ENCODE results near the gene BRI3BP.

Gene BRI3BP, protein sequence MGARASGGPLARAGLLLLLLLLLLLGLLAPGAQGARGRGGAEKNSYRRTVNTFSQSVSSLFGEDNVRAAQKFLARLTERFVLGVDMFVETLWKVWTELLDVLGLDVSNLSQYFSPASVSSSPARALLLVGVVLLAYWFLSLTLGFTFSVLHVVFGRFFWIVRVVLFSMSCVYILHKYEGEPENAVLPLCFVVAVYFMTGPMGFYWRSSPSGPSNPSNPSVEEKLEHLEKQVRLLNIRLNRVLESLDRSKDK
- 20.0 to 155 (median 94.5) reads per million in 17 experiments for total RNA-seq

DNA sequence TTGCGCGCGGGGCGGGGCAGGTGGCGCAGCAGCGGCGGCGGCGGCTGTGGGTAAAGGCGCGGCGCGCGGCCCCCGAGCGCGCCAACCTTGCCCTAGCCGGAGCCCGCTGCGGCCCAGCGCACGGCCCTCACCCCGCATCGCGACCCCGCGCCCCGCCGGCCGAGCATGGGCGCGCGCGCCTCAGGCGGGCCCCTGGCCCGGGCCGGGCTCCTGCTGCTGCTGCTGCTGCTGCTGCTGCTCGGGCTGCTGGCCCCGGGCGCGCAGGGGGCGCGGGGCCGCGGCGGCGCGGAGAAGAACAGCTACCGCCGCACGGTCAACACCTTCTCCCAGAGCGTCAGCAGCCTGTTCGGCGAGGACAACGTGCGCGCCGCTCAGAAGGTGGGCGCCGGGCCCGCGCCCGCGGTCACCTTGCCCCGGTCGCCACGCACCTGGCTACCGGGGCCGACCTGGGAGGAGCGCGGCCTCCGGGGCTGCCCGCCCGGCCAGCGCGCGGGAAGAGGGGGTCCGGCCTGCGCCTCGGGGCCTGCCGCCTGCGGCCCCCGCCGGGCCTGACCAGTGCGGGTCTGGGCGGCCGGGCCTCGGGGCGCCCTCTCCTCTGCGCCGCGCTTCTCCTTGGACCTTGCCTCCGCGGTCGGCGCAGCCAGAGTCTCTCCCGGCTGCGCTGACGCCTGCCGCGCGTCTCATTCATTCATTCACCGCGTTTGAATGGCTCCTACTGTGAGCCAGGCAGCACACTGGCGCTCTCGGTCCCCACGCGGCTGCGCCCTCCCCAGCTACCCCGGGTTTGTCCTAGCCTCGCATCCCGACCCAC, at the start of gene BRI3BP:
Gene BRI3BP (plus strand): TSS at position 20 of the 811 bp plus-strand sequence. CDS start 146 bp downstream, at position 166.
- peak; percentile 52 to 72 (median 66) for DNase-seq

DNA sequence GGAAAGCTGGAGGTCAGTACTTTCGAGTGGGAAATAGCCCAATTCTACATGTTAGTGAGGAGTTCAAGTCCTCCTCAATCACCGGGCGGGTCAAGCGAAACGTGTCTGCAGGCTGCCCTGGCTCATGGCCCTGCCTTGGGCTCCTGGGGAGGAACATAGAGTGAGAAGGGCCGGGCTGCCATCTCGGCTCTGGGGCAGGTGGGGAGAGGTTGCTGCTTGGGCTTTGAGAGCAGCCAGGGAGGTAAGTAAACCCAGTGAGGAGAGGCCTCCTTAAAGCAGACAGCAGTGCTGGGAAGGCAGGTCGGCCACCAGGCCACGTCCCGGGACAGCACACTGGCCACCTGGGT, 47.0 kb upstream of the BRI3BP start:
- DNase-seq = no peak

DNA sequence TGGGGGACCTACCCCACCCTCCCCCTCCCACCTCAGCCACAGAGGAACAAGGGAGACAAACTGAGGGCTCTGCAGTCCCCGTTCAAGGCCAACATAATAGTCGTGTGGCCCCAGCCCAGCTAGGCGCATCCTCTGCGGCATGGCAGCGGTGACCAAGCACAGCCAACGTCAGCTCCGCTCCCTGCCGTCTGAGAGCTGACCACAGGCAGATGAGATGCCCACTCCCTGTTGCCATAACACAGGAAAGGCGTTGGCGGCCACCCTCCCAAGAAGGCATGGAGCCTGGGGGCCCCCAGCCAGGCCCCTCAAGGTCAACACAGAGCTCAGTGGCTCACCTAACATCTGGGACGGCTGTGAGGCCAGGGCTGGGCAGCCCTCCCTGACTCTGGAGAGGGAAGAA, 46.4 kb upstream of the BRI3BP start:
- no peak for DNase-seq

DNA sequence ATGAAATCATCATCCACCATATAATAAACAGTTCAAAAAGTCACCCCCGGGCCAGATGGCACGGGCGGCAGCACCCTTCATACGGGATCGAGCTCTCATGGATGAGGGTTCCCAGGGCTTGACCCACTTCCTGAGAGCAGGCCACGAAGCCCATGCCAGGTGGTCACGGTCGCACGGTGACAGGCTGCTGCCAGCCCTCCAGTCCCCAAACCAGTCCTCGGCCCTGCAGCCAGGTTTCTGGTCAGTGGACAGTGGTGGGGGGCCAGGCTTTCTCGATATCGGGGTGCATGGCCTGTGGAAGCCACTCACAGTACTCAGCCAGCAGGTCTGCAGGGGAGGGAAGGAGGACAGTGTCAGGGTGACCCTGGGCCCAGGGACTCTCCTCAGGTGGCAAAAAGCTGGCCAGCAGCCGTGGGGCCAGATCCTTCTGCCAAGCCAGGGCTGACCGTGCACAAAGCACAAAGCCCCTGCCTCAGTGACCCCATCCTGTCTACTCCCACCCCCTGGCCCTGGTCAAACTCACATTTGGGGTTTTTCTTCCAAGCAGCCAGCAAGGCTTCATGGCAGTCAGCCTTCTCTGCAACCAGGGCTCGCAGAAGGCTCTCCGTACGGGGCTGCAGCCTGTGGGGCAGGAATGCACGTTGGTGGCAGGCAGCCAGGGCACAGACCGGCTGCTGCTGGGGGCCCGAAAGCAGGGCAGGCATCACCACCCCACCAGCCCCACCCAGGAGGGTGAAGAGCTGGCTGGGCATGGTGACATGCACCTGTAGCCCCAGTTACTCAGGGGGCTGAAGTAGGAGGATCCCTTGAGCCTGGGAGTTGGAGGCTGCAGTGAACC, 45.7 kb upstream of the BRI3BP start:
- DNase-seq = no peak

DNA sequence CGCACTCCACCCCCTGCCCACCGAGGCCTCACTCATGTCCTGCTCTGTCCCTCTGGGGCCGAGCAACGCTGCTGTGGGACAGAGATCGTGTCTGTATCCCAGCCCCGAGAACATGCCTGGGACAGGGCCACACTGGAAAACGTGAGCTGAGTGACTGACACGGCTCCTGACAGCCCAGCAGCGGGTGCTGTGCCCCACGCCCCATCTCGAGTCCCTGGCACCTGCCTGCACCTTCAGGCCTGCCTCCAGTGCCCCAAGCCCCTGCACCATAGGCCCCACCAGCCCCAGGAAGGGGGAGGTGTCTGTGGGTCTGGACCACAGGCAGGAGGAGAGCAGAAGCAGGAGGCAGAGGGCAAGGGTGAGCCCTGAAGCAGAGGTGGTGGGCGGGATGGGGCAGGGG, 44.4 kb upstream of the BRI3BP start:
- no peak for DNase-seq

DNA sequence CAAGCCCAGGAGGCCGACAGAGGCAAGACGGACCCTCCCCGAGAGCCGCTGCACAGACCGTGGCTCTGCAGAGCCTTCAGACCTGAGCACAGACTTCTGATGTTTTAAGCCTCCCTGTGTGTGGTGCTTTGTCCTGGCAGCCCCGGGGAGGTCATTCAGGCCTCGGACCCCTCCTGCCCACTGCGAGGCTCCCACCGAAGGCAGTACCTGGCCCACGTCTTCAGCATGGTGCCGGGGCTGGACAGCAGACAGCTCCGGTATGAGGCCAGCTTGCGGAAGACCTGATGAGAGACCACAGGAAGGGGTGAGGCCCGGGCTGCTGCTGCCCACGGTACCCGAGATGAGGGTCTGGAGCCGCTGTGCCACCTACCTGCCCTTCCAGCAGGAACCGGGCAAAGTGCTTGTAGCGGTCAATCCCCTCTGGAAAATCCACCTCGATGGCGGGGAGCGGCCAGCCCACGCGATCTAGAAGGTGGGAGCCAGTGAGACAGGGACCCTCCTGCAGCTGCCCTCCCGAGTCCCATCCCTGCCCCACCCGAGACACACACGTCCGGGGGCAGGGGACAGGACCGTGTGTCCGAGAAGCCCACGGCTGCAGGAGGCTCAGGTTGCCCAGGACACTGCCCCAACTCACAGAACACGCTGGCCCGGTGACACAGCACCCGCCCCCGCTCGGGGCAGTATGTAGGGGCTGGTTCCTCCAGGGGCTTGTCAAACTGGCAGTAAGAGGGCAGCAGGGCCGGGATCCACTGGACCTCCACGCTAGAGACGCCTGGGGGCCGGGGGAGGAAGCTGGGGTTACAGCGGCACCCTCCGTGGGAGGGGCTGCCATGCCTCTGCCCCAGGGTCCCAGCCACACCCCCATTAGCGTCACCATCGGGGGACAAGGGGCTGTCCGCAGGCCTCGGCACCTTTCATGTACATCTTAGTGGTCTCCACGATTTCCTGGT, 43.4 kb upstream of the BRI3BP start:
- DNase-seq = no peak

DNA sequence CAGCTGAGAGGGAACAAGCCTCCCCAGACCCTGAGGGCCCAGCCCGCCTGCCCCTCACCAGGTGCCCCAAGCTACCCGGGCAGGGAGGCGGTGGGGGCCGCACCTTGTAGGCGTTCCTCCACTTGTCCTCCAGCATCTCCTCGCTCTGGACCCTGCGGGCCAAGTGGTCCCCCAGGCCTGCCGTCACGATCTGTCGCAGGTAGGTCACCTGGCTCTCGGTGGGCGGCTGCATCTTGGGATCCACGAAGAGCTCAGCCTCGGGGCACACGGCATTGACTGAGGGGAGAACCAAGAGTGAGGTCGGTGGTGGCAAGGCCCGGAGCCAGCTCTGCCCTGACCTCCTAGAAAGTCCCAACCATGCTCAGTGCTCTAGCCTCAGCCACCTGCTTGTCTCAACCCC, 41.1 kb upstream of the BRI3BP start:
- DNase-seq = no peak

DNA sequence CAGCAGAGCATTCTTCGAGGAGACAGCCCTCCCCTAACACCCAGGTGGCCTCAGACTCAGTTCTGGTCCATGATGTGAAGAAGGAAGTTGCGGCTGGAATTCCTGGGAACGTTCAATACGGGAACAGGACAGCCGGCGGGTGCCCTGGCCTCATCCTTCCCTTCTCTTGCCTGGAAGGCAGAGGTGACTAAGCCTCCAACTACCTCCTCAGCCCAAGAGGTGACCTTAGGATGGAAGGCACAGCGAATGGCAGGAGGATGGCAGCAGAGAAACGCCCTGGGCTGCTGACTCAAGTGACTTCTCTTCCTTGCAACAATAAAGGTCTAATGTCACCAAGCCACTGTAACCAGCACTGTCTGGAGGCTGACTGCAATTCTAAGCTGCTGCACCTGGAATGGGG, 40.6 kb upstream of the BRI3BP start:
- no peak for DNase-seq

DNA sequence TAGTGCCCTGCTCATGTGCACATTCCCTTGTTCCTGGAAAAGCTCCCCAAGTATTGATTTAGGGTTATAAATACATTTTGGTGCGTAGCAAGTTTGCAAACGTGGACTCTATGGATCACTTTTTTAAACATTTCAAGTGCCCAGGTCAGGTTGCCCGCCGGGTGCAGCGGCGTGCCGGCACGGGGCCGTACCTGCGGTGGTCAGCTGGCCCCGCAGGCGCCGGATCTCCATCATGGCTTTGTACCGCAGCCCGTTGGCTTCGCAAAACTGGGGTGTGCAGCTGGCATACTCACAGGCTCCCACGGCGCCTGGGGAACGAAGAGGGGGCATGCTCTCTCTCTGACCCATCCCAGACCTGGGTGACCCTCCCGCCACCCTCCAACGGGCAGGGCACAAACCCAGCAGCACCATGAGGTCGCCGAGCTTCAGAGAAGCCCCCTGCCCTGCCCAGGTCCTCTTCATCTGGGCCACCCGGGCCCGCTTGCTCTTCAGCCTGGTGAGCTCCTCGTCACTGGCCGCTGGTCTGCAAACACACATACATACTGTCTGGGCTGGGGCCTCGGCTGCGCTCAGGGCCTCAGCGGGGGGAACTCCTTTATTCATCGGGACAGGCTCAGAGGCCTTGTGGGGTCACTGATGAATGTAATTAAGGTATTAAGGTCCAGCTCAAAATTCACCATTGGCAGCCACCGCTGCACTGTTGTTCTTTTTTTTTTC, 39.6 kb upstream of the BRI3BP start:
- DNase-seq = no peak

DNA sequence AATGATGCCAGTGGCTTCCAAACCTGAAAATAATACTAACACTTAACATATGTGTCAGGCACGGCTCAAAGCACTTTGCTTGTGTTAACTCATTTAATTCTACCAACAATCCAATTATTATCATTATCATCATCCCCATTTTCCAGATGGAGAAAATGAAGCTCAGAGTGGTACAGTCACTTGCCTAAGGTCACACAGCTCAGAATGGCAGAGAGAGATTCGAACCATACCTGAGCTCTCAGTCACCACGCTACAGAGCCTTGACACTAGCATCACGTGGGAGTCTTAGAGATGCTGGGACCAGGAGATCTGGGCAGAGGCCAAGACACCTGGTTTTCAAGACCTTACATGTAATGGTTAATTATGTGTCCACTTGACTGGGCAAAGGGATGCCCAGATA, 38.7 kb upstream of the BRI3BP start:
- no peak for DNase-seq

DNA sequence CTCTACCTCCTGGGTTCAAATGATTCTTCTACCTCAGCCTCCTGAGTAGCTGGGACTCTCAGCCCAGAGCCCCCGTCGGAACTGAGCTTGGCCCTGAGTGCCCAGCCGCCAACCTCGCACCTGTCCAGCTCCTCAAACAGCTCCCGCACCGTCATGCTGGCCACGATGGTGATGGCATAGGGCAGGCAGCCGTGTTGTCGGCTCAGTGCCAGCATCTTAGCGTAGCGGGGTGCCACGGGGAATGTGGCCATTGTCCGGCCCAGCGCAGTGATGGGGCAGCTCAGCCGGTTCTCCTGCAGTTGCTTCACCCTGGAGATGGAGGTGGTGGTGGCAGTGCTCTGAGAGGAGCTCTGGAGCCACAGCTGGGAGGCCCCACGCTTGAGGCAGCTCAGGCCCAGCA, 36.9 kb upstream of the BRI3BP start:
- DNase-seq = no peak

DNA sequence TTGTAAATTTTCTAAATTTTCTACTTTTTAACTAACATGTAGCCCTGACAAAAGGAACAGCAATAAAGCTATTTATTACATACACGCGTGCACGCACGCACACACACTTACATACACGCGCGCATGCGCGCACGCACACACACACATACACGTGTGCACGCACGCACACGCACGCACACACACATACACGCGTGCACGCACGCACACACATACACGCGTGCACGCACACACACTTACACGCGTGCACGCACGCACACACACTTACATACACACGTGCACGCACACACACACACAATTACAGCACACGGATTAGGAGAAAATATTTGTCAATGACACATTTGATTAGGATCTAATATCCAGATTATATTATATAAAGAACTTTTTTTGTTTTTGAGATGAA, 32.4 kb upstream of the BRI3BP start:
- DNase-seq = no peak

DNA sequence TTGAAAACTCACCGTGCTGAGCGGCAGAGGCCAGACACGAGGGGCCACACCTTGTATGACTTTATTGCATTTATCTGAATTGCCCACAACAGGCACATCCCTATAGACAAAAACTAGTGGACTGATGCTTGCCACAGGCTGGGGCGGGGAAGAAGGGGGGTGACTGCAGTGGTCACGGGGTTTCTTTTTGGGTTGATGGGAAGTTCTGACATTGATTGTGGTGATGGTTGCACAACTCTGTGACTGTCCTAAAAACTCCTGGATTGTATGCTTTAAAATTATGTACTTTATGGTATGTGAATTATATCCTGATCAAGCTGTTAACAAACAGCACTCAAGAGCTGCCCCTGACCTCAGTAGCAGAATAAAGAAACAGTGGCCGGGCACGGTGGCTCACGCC, 30.2 kb upstream of the BRI3BP start:
- DNase-seq = peak; percentile 8 to 31 (median 20)

DNA sequence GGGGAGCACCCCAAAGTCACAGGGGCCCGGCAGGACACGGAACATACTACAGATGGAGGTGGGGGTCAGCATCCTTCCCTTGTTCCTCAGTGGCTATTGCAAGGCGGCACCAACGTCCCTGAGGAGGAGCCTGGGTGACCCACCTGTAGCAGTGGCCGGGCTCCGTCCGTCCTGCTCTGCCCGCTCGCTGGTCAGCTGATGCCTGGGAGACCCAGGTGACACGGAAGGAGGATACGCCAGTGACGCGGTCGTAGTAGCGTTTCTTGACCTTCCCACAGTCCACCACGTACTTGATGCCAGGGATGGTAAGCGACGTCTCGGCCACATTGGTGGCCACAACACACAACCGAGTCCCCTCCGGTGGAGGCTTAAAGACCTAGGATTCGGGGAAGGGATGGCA, 29.2 kb upstream of the BRI3BP start:
- no peak for DNase-seq

DNA sequence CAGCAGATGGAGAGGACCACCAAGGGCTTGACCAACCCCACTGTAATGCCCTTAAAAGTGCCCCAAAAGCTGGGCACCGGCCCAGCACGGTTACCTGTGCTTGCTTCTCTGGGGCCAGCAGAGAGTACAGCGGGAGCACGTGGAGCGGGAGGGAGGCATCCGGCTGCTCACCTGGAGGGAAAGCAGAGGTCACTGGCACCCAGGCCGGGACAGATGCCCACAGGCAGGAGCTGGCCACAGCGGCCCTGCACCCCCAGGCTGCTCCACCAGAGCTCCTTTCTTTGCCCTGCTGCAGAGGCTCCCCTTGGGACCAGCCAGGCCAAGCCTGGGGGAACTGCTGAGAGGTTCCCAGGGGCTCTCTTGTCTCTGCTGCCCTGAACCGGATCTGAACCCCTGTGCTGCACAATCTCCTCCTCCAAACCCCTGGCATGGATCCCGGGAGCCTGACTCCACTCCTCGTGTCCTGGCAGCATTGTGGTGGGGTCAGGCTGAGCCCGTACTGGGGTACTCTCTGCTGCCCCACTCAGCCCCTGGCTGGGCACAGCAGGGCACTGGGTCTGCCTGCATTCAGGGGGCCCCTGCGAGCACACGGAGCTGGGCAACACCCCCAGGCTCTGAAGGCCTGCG, 28.5 kb upstream of the BRI3BP start:
- no peak for DNase-seq

DNA sequence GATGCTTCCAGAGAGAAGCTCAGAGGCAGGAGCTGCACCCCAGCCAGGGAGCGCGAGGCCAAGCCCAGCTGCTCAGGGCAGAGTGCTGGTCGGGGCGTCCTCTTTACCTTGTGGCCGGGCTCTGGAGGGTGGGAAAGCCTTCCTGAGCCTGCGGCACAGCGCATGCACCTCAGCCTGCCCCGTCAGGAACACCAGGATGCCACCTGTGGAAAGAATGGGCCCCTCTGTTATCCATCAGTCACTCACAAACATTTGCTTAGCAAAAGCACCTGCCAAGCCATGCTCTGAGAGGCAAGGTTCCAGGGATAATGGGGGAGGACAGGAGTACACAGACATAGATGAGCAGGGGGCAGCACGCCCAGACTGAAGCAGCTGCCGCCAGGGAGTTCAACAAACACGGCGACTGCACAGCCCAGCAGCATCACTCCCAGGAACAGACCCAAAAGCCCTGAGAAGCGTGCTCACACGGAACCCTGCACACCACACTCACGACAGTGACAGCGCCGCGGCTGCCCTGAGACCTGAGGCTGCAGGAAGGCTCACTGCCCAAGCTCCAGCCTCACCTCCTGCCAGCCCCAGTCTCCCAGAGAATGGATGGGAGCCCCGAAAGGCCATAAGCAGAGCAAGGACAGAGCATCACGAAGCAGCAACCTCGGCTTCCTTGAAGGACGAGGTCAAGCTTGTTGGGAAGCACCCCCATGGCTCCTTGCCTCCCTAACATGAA, 26.3 kb upstream of the BRI3BP start:
- DNase-seq = no peak

DNA sequence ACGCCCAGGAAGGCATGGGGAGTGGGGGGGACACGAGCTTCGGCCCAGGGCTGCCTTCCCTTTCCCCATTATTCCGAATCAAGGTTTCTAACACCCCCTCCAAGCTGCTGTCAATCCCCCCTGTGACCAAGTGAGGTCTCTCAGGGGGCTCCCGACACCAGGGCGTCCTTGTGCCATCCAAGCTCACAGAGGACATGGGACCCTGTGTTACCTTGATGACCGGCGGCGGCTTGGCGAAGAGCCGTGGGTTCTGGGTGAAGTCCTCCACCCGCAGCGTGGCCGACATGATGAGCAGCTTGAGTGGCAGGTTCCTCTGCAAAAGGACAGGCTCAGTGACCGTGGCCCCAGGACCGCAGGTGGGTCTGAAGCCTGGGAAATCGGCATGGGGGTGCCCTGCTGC, 24.8 kb upstream of the BRI3BP start:
- no peak for DNase-seq

DNA sequence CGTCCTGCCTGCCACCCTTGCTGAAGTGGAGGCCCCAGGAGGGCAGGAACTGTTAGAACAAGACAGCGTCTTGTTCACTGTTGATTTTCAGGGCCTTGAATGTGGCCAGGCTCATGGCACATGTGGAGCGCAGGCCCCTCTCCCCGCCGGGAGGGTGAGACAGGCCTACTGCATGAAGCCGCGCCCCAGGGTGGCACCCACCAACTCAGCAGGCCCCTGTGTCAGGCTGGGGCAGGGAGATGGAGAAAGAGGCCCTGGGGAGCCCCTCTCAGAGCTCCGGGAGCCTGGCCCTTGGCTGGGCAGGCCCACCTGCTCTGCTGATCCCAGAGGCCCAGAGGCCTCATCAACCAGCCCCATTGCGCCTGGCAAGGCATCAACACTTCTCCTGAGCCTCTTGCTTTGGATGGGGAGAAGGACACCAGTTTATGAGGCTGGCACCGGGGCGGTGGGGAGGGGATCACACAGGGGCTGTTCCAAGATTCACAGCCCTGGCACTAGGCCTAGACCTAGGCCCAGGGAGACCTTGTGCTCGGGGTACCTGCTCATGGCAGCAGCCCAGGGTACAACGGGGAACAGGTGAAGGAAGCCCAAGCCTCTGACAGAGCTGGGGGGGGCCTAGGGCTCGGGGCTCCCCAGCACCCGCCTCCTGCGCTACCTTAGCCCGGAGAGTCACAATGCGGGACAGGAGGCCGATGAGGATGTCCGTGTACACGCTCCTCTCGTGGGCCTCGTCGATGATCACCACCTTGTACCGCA, 22.6 kb upstream of the BRI3BP start:
- DNase-seq = no peak

DNA sequence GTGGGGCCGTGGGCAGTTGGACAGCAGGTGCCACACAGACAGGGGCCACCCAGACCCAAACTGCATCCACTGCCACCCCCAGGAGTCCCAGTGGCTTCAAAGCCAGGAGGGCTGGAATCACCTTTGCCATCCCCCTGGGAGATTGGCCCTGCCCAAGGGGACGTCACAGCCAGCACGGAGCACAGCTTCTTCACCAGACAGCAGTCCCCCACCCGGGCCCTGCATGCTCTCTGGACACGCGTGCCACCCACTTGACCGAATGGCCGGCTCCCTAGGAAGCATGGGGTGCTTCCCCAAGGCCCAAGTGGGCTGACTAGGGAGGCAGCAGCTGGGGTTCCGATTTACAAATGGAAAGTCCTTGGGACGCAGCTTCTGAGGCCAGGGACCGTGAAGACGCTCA, 21.8 kb upstream of the BRI3BP start:
- no peak for DNase-seq

DNA sequence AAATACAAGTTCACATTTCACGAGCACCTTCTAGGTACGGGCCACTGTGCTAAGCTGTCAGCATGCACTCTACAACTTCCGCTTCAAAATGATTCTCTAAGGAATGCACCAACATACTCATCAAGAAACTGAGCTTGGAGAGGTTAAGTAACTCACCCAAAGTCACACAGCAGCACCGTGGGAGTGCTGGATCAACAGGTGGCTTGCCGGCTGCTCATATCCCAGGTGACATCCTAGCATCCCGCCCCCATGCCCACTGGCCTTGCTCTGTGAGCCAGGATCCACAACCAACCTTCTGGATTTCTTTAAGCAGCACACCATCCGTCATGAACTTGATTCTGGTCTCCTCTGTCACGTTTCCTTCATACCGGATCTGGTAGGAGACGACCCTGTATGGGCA, 21.2 kb upstream of the BRI3BP start:
- DNase-seq = no peak

Data from suppressor macrophage (primary cell).